SU-DHL-6 (cell line): ENCODE results near the gene FGFR3.

Source experiments
- H2AFZ ChIP-seq: fragments of 200-600 bp; sonication (generic); 2 replicates; pipeline ENCODE4 v1.6.1; 2014; ENCODE audit warnings: low read depth, mild to moderate bottlenecking, moderate library complexity, mixed read lengths, antibody characterized with exemption, low read length; ENCODE audit not compliant: severe bottlenecking
- H3F3A ChIP-seq: fragments of 200-600 bp; shearing (Covaris generic); 2 replicates; pipeline ENCODE4 v1.6.0; 2016; ENCODE audit warnings: antibody characterized with exemption, mild to moderate bottlenecking; ENCODE audit not compliant: insufficient read depth
- H3K27ac ChIP-seq: fragments of 200-600 bp; sonication (generic); 2 replicates; pipeline ENCODE4 v1.5.1; 2016; ENCODE audit warnings: low read depth, mild to moderate bottlenecking, low read length, moderate library complexity, mixed read lengths
- H3K27me3 ChIP-seq: fragments of 200-600 bp; sonication (generic), shearing (Covaris generic); 2 replicates; pipeline ENCODE4 v1.6.0; 2014; ENCODE audit warnings: mild to moderate bottlenecking, low read length
- H3K36me3 ChIP-seq: fragments of 200-600 bp; sonication (generic); 2 replicates; pipeline ENCODE4 v1.6.1; 2014; ENCODE audit warnings: mild to moderate bottlenecking, low read length, mixed read lengths
- H3K4me2 ChIP-seq: fragments of 300-600, 200-600 bp; shearing (Covaris generic), sonication (generic); 2 replicates; pipeline ENCODE4 v1.6.0; 2014; ENCODE audit warnings: low read length, low read depth, mild to moderate bottlenecking; ENCODE audit not compliant: poor library complexity, severe bottlenecking
- H3K4me3 ChIP-seq: fragments of 200-600 bp; sonication (generic); 2 replicates; pipeline ENCODE4 v1.5.1; 2014; ENCODE audit warnings: antibody characterized with exemption, low read length, mild to moderate bottlenecking, mixed read lengths; ENCODE audit not compliant: insufficient read depth, poor library complexity, severe bottlenecking
- H3K79me2 ChIP-seq: fragments of 200-600 bp; sonication (generic); 2 replicates; pipeline ENCODE4 v1.6.1; 2014; ENCODE audit warnings: mild to moderate bottlenecking, low read length, moderate library complexity; ENCODE audit not compliant: insufficient read depth
- H3K9ac ChIP-seq: fragments of 200-600 bp; sonication (generic); 2 replicates; pipeline ENCODE4 v1.7.0; 2014; ENCODE audit warnings: mild to moderate bottlenecking, low read length
- H3K9me2 ChIP-seq: fragments of 200-600 bp; sonication (generic); replicated peaks from 2 replicates; pipeline ENCODE4 v1.6.1; 2014; ENCODE audit warnings: low read length; ENCODE audit not compliant: insufficient read depth
- H3K9me3 ChIP-seq: fragments of 200-600 bp; sonication (generic); 2 replicates; pipeline ENCODE4 v1.6.1; 2014; ENCODE audit warnings: low read length, mixed read lengths; ENCODE audit not compliant: insufficient read depth
- H4K20me1 ChIP-seq: fragments of 200-600 bp; sonication (generic); 2 replicates; pipeline ENCODE4 v1.6.1; 2014; ENCODE audit warnings: low read depth, mild to moderate bottlenecking, antibody characterized with exemption, low read length, moderate library complexity, mixed read lengths
- CTCF ChIP-seq: fragments of 200-600 bp; sonication (generic); IDR thresholded peaks from one replicate; pipeline ENCODE4 v1.5.1; 2017; ENCODE audit warnings: antibody characterized with exemption, mild to moderate bottlenecking, low read length, moderate library complexity; ENCODE audit not compliant: insufficient read depth, poor library complexity, severe bottlenecking
- EZH2phosphoT487 ChIP-seq: fragments of 200-600 bp; sonication (generic), shearing (Covaris generic); conservative IDR thresholded peaks from 2 replicates; pipeline ENCODE4 v1.6.1; 2018; ENCODE audit warnings: mild to moderate bottlenecking, antibody characterized with exemption, low read length, moderate library complexity, mixed read lengths

FGFR3 gene

GRCh38 chr4:1756893-1757779 is 36.0 kb upstream of the FGFR3 start:
- H3K79me2 ChIP-seq: no peaks in the 10 kb centered on the region
- H3K9ac ChIP-seq: no peak overlapping the region
- H3K9me2 ChIP-seq: no peaks in the 10 kb centered on the region
- H3K27me3 ChIP-seq: no peaks in the 10 kb centered on the region
- H2AFZ ChIP-seq: no peak overlapping the region
- H3K4me2 ChIP-seq: no peak overlapping the region
- H3K4me3 ChIP-seq: no peak overlapping the region
- TF ChIP-seq CTCF (no peak), EZH2phosphoT487 (no peak)
- H3F3A ChIP-seq: no peaks in the 10 kb centered on the region
- no peak overlapping the region for H3K27ac ChIP-seq
- H3K9me3 ChIP-seq: no peaks in the 10 kb centered on the region
- no peaks in the 10 kb centered on the region for H3K36me3 ChIP-seq
- H4K20me1 ChIP-seq: no peaks in the 10 kb centered on the region

- Histone ChIP-seq H3K4me3 (no peak overlapping the region), H3K9me3 (no peaks in the 10 kb centered on the region), H2AFZ (no peak overlapping the region), H3K27me3 (no peaks in the 10 kb centered on the region), H3K4me2 (no peak overlapping the region), H3K27ac (no peak overlapping the region), H3F3A (no peaks in the 10 kb centered on the region), H3K79me2 (no peaks in the 10 kb centered on the region), H3K36me3 (no peaks in the 10 kb centered on the region), H3K9ac (no peak overlapping the region), H3K9me2 (no peaks in the 10 kb centered on the region), H4K20me1 (no peaks in the 10 kb centered on the region)
- TF ChIP-seq EZH2phosphoT487 (no peak), CTCF (no peak)
Measured at GRCh38 chr4:1757836-1758235, 35.3 kb upstream of the FGFR3 start.

- Histone ChIP-seq H3K36me3 (no peaks in the 10 kb centered on the region), H4K20me1 (no peaks in the 10 kb centered on the region), H3F3A (no peaks in the 10 kb centered on the region), H2AFZ (no peak overlapping the region), H3K4me2 (no peak overlapping the region), H3K4me3 (no peak overlapping the region), H3K27ac (no peak overlapping the region), H3K9ac (no peak overlapping the region), H3K9me2 (no peaks in the 10 kb centered on the region), H3K79me2 (no peaks in the 10 kb centered on the region), H3K27me3 (no peaks in the 10 kb centered on the region), H3K9me3 (no peaks in the 10 kb centered on the region)
- TF ChIP-seq EZH2phosphoT487: no peak
- TF ChIP-seq CTCF: no peak
Measured at GRCh38 chr4:1758306-1759121, 34.6 kb upstream of the FGFR3 start.
